SK-N-MC (cell line): Measurements from ENCODE around the gene OR1I1.
"Not testable (repeated sequence)": the region's sequence is repeated elsewhere in the genome, so short reads cannot be mapped to it uniquely, and the experiment has no call there.

Source experiments
- EZH2 ChIP-seq: fragments of 200-600 bp; sonication (generic); IDR thresholded peaks from one replicate; pipeline ENCODE4 v1.6.1; 2017; ENCODE audit warnings: antibody characterized with exemption
- POLR2AphosphoS5 ChIP-seq: IDR thresholded peaks from 2 replicates; pipeline ENCODE4 v1.6.1; 2012; ENCODE audit warnings: mild to moderate bottlenecking, low read depth, low read length, borderline replicate concordance

DNA sequence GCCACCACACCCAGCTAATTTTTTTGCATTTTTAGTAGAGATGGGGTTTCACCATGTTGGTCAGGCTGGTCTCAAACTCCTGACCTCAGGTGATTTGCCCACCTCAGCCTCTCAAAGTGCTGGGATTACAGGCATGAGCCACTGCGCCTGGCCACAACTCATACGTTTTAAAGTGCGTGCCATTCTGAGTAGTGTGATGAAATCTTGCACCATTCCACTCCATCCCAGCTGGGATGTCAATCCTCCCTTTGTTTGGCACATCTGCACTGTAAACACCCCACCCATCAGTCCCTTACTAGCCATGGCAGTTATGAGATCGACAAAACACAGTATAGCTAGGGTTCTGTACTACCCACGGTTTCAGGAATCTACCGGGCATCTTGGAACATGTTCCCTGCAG, 16.0 kb downstream of the OR1I1 start:
- not testable (repeated sequence) for TF ChIP-seq POLR2AphosphoS5, EZH2
